Bronchial epithelial cell (primary cell): ENCODE data around the gene CALHM2. TPM values are rescaled to one million over a fixed set of nuclear protein-coding genes. Genes with fewer than 3 reads are reported as not detected.

Source experiments
- DNase-seq: peaks from one replicate; pipeline ENCODE4 v3.0.0-alpha.2; 2010; ENCODE audit warnings: low read depth
- FAIRE-seq: peaks from 2 replicates; lab custom pipeline; 2011; peaks lifted over from hg19 to GRCh38; lab: Jason Lieb, UNC
- H3K27me3 ChIP-seq: 2 replicates; pipeline ENCODE4 v1.5.1; 2011; ENCODE audit warnings: low read length; ENCODE audit not compliant: control insufficient read depth, insufficient read depth
- H3K36me3 ChIP-seq: 2 replicates; pipeline ENCODE4 v1.5.1; 2011; ENCODE audit warnings: low read length; ENCODE audit not compliant: control insufficient read depth, insufficient read depth
- H3K4me3 ChIP-seq: 2 replicates; pipeline ENCODE4 v1.5.1; 2011; ENCODE audit warnings: mild to moderate bottlenecking, low read depth, low read length, control low read depth
- CTCF ChIP-seq: IDR thresholded peaks from 2 replicates; pipeline ENCODE4 v1.5.1; 2011; ENCODE audit warnings: mild to moderate bottlenecking, moderate library complexity, low read length, control low read depth, inconsistent platforms; ENCODE audit not compliant: insufficient read depth, severe bottlenecking
- total RNA-seq: library from RNA; depleted of rRNA; stranded (reverse); fragments of >200 nt; gene quantifications from 2 replicates; pipeline ENCODE4 v1.2.1, GENCODE V29; 2014

The CALHM2 gene
- total RNA-seq, 1 donor from 2014 or later: 0.53 TPM

- no peak for FAIRE-seq
- peaks cover 14% of the 10 kb centered on the region for H3K27me3 ChIP-seq
These were observed 45.2 kb upstream of the CALHM2 start for GRCh38 chr10:103497161-103497915.

GRCh38 chr10:103495321-103495720, 43.2 kb upstream of the CALHM2 start:
- TF ChIP-seq CTCF: no peak
- no peak for DNase-seq
- peaks cover 12% of the 10 kb centered on the region for H3K27me3 ChIP-seq
- no peak overlapping the region for H3K4me3 ChIP-seq
- FAIRE-seq: no peak
- H3K36me3 ChIP-seq: no peaks in the 10 kb centered on the region

More at GRCh38 chr10:103497161-103497915, 45.2 kb upstream of the CALHM2 start:
- Histone ChIP-seq H3K36me3 (no peaks in the 10 kb centered on the region), H3K4me3 (no peak overlapping the region)
- DNase-seq: no peak
- TF ChIP-seq CTCF: no peak

- no peak for DNase-seq
- peaks cover 12% of the 10 kb centered on the region for H3K27me3 ChIP-seq
- no peak for TF ChIP-seq CTCF
- no peaks in the 10 kb centered on the region for H3K36me3 ChIP-seq
- no peak for FAIRE-seq
- H3K4me3 ChIP-seq: peak overlapping the region; percentile 38
These were observed 42.0 kb upstream of the CALHM2 start for GRCh38 chr10:103493916-103494877.

GRCh38 chr10:103493362-103493915, 41.3 kb upstream of the CALHM2 start, which contains the start of gene NEURL1:
NEURL1 (plus strand) TSS chr10:103493705; CDS start chr10:103494388, 683 bp downstream.
- H3K36me3 ChIP-seq: no peaks in the 10 kb centered on the region
- DNase-seq (no peak), FAIRE-seq (no peak)
- H3K27me3 ChIP-seq: peaks cover 12% of the 10 kb centered on the region
- peak within 1 kb of the TSS; percentile 38 for H3K4me3 ChIP-seq
- TF ChIP-seq CTCF: no peak

GRCh38 chr10:103492655-103493261, 40.6 kb upstream of the CALHM2 start:
- Histone ChIP-seq H3K4me3 (no peak overlapping the region), H3K27me3 (peaks cover 12% of the 10 kb centered on the region), H3K36me3 (no peaks in the 10 kb centered on the region)
- no peak for DNase-seq
- no peak for FAIRE-seq
- TF ChIP-seq CTCF: no peak
